IPS-18a (cell line): ENCODE measurements around the gene FAM136A.
"Not testable (repeated sequence)": the region's sequence is repeated elsewhere in the genome, so short reads cannot be mapped to it uniquely, and the experiment has no call there.

Experiments
- H3K27ac ChIP-seq: one replicate; pipeline ENCODE4 v1.5.1; 2013; ENCODE audit warnings: low read length
- H3K27me3 ChIP-seq: one replicate; pipeline ENCODE4 v1.6.1; 2013; ENCODE audit warnings: mild to moderate bottlenecking, low read length; ENCODE audit not compliant: control insufficient read depth, insufficient read depth
- H3K36me3 ChIP-seq: one replicate; pipeline ENCODE4 v1.6.1; 2013; ENCODE audit warnings: low read depth, low read length; ENCODE audit not compliant: control insufficient read depth
- H3K4me1 ChIP-seq: one replicate; pipeline ENCODE4 v1.6.1; 2013; ENCODE audit warnings: low read depth, low read length; ENCODE audit not compliant: control insufficient read depth
- H3K4me3 ChIP-seq: one replicate; pipeline ENCODE4 v1.5.1; 2013; ENCODE audit warnings: low read length
- H3K9ac ChIP-seq: one replicate; pipeline ENCODE4 v1.6.1; 2013; ENCODE audit warnings: mild to moderate bottlenecking, low read length, moderate library complexity
- H3K9me3 ChIP-seq: one replicate; pipeline ENCODE4 v1.6.1; 2013; ENCODE audit warnings: low read depth, low read length; ENCODE audit not compliant: control insufficient read depth

The FAM136A gene

GRCh38 chr2:70325875-70326274, 24.0 kb upstream of the FAM136A start:
- H3K9ac ChIP-seq, result no peak overlapping the region
- H3K4me1 ChIP-seq, result no peaks in the 10 kb centered on the region
- peaks cover 3% of the 10 kb centered on the region for H3K27me3 ChIP-seq
- no peaks in the 10 kb centered on the region for H3K36me3 ChIP-seq
- H3K4me3 ChIP-seq, result no peak overlapping the region
- no peaks in the 10 kb centered on the region for H3K9me3 ChIP-seq
- H3K27ac ChIP-seq, result no peak overlapping the region

- Histone ChIP-seq H3K27me3 (peaks cover 3% of the 10 kb centered on the region), H3K36me3 (no peaks in the 10 kb centered on the region), H3K9ac (no peak overlapping the region), H3K4me3 (no peak overlapping the region), H3K9me3 (no peaks in the 10 kb centered on the region), H3K27ac (no peak overlapping the region), H3K4me1 (no peaks in the 10 kb centered on the region)
These were observed 20.7 kb upstream of the FAM136A start for GRCh38 chr2:70322518-70322917.

DNA sequence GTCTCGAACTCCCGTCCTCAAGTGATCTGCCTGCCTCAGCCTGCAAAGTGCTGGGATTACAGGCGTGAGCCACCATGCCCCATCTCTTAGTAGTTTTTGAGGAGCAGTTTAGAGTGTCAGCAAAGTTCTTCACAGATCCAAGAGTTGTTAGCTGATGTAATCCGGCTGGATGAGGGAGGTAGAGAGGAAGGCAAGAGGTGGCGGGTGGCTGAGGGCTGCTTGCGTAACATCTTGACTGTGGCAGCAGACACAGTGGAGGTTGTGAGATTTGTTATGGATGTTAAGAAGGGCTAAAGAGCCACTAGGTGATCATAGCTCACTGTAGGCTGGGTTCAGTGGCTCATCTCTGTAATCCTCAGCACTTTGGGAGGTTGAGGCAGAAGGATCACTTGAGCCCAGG, 19.5 kb upstream of the FAM136A start:
- H3K27ac ChIP-seq, result no peak overlapping the region
- H3K4me3 ChIP-seq, result no peak overlapping the region
- H3K36me3 ChIP-seq, result no peaks in the 10 kb centered on the region
- H3K4me1 ChIP-seq, result no peaks in the 10 kb centered on the region
- H3K9ac ChIP-seq, result no peak overlapping the region
- H3K9me3 ChIP-seq, result no peaks in the 10 kb centered on the region
- H3K27me3 ChIP-seq, result peaks cover 3% of the 10 kb centered on the region

DNA sequence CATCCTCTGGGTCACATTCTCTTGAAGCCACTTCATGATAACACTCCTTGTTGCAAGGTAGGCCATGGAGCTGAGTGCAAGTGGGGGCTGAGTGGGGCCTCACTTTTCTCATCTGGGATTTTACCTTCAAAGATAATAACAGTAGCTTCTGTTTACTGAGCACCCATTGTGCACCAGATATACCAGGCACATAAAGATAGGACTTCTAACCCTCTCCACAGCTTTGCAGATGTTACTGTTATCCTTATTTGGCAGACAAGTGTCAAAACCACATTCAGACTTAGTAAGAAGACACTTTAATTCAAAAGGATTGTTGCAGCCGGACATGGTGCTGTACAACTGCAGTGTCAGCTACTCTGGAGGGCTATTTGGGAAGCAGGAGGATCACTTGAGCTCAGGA, 12.8 kb upstream of the FAM136A start:
- H3K4me1 ChIP-seq, result no peaks in the 10 kb centered on the region
- H3K36me3 ChIP-seq, result no peaks in the 10 kb centered on the region
- no peaks in the 10 kb centered on the region for H3K9me3 ChIP-seq
- H3K27me3 ChIP-seq, result no peaks in the 10 kb centered on the region
- H3K9ac ChIP-seq, result no peak overlapping the region
- no peak overlapping the region for H3K4me3 ChIP-seq
- no peak overlapping the region for H3K27ac ChIP-seq

DNA sequence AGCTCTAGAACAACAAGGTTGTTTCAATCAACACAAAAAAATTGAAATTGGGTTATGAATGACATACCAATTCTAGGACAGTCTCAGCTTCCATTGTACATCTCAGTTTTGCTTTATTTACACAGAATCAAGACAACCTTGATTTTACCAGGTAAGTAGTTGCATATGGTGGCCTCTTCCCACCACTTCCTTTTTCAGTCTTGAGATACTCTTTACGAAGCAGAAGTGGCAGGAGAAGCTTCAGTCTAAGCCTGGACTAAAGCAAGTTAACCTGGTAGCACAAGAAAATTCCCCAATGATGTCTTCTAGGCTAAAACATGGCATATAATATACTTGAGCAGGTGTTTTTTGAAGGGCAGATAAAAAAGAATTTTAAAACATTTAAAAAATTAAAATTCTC, 10.7 kb upstream of the FAM136A start:
- H3K36me3 ChIP-seq, result no peaks in the 10 kb centered on the region
- H3K4me3 ChIP-seq, result no peak overlapping the region
- no peak overlapping the region for H3K27ac ChIP-seq
- no peaks in the 10 kb centered on the region for H3K4me1 ChIP-seq
- no peaks in the 10 kb centered on the region for H3K9me3 ChIP-seq
- H3K27me3 ChIP-seq, result no peaks in the 10 kb centered on the region
- no peak overlapping the region for H3K9ac ChIP-seq

GRCh38 chr2:70310899-70311298, 9.0 kb upstream of the FAM136A start:
- Histone ChIP-seq H3K27ac (no peak overlapping the region), H3K27me3 (no peaks in the 10 kb centered on the region), H3K36me3 (no peaks in the 10 kb centered on the region), H3K4me3 (no peak overlapping the region), H3K9me3 (no peaks in the 10 kb centered on the region), H3K9ac (no peak overlapping the region), H3K4me1 (no peaks in the 10 kb centered on the region)

DNA sequence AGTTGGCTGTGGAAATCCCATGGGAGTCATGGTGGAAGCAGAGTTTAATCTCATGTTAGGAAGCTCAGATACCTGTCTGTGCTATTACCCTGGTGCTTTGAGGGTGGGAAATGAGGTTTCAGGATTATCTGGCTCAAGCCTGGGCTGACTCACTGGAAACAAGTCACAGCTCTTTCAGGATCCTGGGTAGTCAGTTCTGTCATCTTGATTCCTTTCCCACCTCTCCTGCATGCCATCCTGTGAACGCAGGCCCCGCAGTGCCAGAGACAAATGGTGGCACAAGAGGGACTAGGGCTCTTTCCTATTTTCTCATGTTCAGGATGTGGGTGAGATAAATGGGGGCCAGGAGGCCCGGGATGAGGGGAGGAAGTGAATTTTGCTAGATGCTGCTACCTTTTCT, 3.7 kb upstream of the FAM136A start:
- Histone ChIP-seq H3K9ac (no peak overlapping the region), H3K9me3 (no peaks in the 10 kb centered on the region), H3K4me3 (no peak overlapping the region), H3K27me3 (no peaks in the 10 kb centered on the region), H3K27ac (no peak overlapping the region), H3K4me1 (peaks cover 10% of the 10 kb centered on the region), H3K36me3 (no peaks in the 10 kb centered on the region)

GRCh38 chr2:70304498-70304897, 2.6 kb upstream of the FAM136A start:
- no peaks in the 10 kb centered on the region for H3K9me3 ChIP-seq
- H3K4me3 ChIP-seq, result no peak overlapping the region
- no peak overlapping the region for H3K27ac ChIP-seq
- no peak overlapping the region for H3K9ac ChIP-seq
- H3K4me1 ChIP-seq, result peaks cover 10% of the 10 kb centered on the region
- H3K36me3 ChIP-seq, result no peaks in the 10 kb centered on the region
- H3K27me3 ChIP-seq, result no peaks in the 10 kb centered on the region

DNA sequence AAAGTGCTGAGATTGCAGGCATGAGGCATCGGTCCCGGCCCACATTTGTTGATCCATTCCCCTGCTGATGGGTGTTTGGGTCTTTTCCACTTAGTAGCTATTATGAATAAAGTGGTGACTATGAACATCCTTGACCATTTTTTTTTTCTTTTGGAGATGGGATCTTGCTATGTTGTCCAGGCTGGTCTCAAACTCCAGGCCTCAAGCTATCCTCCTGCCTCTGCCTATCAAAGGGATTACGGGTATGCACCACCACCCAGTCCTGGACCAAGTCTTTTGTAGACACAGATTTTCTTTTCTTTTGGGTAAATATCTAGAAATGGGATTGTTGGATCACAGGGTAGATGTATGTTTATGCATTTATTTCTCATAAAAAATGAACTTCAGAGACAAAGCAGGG, 1.3 kb upstream of the FAM136A start:
- no peaks in the 10 kb centered on the region for H3K9me3 ChIP-seq
- H3K4me3 ChIP-seq, result no peak overlapping the region
- H3K27me3 ChIP-seq, result no peaks in the 10 kb centered on the region
- no peak overlapping the region for H3K9ac ChIP-seq
- no peak overlapping the region for H3K27ac ChIP-seq
- peaks cover 10% of the 10 kb centered on the region for H3K4me1 ChIP-seq
- peaks cover 7% of the 10 kb centered on the region for H3K36me3 ChIP-seq

DNA sequence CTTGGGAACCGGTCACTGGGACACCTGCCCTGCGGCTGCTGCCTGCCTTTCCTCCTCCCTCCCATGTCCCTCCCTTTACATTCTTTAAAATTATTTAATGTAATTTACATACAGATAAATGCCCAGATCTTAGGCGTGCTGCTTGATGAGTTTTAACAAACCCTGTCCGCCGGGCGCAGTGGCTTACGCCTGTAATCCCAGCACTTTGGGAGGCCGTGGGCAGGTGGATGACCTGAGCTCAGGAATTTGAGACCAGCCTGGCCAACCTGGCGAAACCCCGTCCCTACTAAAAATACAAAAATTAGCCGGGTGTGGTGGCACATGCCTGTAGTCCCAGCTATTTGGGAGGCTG, 304 bp upstream of the FAM136A start:
- not testable (repeated sequence) for H3K4me3 ChIP-seq, H3K9me3 ChIP-seq, H3K27me3 ChIP-seq, H3K27ac ChIP-seq
- Histone ChIP-seq H3K4me1 (peaks cover 10% of the 10 kb centered on the region), H3K9ac (peak overlapping the region; percentile 96), H3K36me3 (peaks cover 10% of the 10 kb centered on the region)

DNA sequence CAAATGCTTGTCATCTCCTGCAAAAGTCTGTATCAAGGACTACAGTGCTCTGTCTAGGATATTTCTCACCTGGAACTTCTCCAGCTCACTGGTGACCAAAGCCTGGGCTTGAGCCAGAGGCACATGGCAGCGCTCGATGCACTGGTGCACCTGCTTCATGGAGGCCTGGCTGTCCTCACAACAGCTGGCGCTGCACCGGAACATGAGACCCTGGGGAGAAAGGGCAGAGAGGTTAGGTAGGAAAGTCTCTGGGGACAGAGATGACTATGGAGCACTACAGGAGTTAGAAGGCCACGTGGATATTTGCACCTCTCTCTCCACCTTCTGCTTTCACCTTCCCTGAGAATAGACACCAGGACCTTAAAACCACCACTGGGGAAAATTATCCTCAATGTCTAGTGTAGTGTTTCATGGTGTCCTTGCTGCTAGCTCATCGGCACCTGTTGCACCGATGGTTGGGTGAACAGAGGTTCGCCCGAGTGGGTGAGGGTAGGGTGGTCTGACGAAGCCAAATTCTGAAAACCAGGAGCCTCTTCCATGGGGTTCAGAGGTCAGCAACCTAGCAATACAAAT, 1.0 kb downstream of the FAM136A start:
- H3K9ac ChIP-seq, result peak overlapping the region; percentile 96
- H3K4me1 ChIP-seq, result peaks cover 10% of the 10 kb centered on the region
- peak overlapping the region; percentile 70 for H3K4me3 ChIP-seq
- H3K9me3 ChIP-seq, result no peaks in the 10 kb centered on the region
- H3K27me3 ChIP-seq, result no peaks in the 10 kb centered on the region
- peaks cover 20% of the 10 kb centered on the region for H3K36me3 ChIP-seq
- H3K27ac ChIP-seq, result peak overlapping the region; percentile 80

- H3K27ac ChIP-seq, H3K4me1 ChIP-seq, H3K27me3 ChIP-seq, H3K9me3 ChIP-seq, H3K4me3 ChIP-seq, H3K9ac ChIP-seq: not testable (repeated sequence)
- peaks cover 20% of the 10 kb centered on the region for H3K36me3 ChIP-seq
These were observed 4.0 kb downstream of the FAM136A start for GRCh38 chr2:70297828-70298227.
